ENCODE data around the gene KRT6B.
A peak's percentile ranks its signal among the peaks of the same experiment; 100 is the strongest.
"Not testable (repeated sequence)": the region's sequence is repeated elsewhere in the genome, so short reads cannot be mapped to it uniquely, and the experiment has no call there.

The KRT6B gene

DNA sequence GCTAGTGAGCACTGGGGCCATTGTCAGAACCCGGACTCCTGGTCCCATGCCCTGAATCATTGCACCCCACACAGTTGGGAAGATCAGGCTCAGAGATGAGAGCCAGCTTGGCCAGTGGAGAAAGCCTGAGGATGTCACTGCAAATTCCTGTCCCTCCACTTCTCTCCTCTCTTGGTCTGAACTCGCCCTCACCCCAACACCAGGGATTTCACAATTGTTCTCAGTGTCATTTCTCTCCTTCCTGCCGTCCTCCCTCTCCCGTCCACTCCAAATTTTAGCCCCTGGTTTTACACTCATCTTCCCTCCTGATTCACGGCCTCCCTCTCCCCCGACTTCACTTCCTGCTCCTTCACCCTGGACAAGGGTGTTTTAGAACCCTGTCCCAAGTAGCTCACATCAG is 28.9 kb downstream of the KRT6B start:
- no peaks in the 10 kb centered on the region for H3K36me3 ChIP-seq (ENCODE audit: control insufficient read depth, insufficient read depth, low read length, severe bottlenecking)
- no peak overlapping the region for H3K4me3 ChIP-seq (ENCODE audit: low read length)
- no peaks in the 10 kb centered on the region for H3K9me3 ChIP-seq (ENCODE audit: control insufficient read depth, low read length)
- peaks cover 11% of the 10 kb centered on the region for H3K4me1 ChIP-seq (ENCODE audit: control insufficient read depth, insufficient read depth, low read length)
- no peak overlapping the region for H3K9ac ChIP-seq (ENCODE audit: low read length)
- H3K27me3 ChIP-seq (replicated peaks; ENCODE audit: control insufficient read depth, insufficient read depth, low read length) = peaks cover 22% of the 10 kb centered on the region
- DNase-seq (ENCODE audit: low read depth) = no peak

DNA sequence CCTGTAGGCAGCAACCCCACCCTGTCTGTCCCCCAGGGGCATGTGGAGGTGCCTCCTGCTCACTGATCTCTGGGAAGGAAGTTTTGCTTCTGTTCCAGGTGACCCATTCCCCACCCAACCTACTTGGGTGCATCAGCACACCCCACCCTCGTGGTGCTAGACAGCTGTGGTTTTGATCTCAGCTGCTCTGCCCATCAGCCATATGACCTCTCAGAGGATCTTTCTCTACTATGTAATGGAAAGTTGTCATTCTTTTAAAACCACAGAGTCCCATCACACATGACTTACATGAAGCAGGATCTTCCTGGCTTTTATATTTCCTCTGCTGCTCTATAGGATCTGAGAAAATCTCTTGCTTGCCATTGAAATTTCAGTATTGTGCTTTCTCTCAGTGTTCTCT is 32.3 kb downstream of the KRT6B start:
- H3K4me3 ChIP-seq (ENCODE audit: low read length) = no peak overlapping the region
- DNase-seq (ENCODE audit: low read depth) = no peak
- H3K4me1 ChIP-seq (ENCODE audit: control insufficient read depth, insufficient read depth, low read length) = peaks cover 26% of the 10 kb centered on the region
- H3K9me3 ChIP-seq (ENCODE audit: control insufficient read depth, low read length) = no peaks in the 10 kb centered on the region
- H3K9ac ChIP-seq (ENCODE audit: low read length) = no peak overlapping the region
- H3K27me3 ChIP-seq (replicated peaks; ENCODE audit: control insufficient read depth, insufficient read depth, low read length) = peaks cover 14% of the 10 kb centered on the region
- no peaks in the 10 kb centered on the region for H3K36me3 ChIP-seq (ENCODE audit: control insufficient read depth, insufficient read depth, low read length, severe bottlenecking)

DNA sequence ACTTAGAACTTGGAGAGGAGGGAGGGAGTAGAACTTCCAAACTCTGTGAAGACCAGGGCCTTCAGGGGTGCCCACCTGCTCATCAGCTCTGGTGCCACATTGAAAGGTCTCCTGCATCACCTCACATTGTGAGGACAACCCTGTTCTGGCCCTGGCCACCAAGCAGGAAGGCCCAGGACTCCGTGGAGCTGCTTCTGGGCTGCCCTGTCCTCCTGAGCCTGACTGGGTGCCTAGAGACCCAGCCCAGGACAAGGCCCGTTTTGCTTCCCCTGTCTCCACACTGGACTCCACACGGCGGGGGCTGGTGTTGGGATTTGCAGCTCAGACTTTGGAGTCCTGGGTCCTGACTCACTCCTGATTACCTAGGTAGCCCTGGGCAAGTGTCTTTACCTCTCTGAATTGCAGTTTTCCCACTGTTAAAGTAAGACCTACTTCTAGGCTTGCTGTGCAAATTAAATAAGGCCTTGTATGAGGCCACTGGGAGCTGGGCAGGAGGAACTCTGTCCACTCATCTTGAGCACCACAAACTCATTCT is 33.3 kb downstream of the KRT6B start:
- Histone ChIP-seq H3K36me3 (ENCODE audit: control insufficient read depth, insufficient read depth, low read length, severe bottlenecking) (no peaks in the 10 kb centered on the region), H3K4me3 (ENCODE audit: low read length) (no peak overlapping the region), H3K27me3 (replicated peaks; ENCODE audit: control insufficient read depth, insufficient read depth, low read length) (peaks cover 18% of the 10 kb centered on the region), H3K4me1 (ENCODE audit: control insufficient read depth, insufficient read depth, low read length) (peaks cover 25% of the 10 kb centered on the region), H3K9me3 (ENCODE audit: control insufficient read depth, low read length) (no peaks in the 10 kb centered on the region), H3K9ac (ENCODE audit: low read length) (no peak overlapping the region)
- DNase-seq (ENCODE audit: low read depth) = no peak

DNA sequence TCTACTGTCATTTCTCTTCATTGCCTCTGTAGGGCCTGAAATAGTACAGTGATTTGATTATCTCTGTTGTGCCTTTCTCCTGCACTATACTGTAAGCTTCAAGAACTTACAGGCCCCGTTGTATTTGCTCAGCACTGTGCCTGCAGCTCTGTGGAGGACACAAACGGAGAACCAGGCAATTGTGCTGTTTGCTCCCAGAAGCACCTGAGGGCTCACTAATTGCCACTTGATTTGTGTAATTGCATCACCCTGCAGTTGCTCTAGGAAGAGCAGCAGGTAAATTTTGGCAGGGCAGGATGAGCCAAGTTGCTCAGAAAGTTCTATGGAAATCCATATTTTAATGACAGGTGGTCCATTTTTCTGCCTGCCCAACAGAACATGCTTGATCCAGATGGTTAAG is 34.2 kb downstream of the KRT6B start:
- peaks cover 16% of the 10 kb centered on the region for H3K4me1 ChIP-seq (ENCODE audit: control insufficient read depth, insufficient read depth, low read length)
- H3K9ac ChIP-seq (ENCODE audit: low read length) = no peak overlapping the region
- no peak overlapping the region for H3K4me3 ChIP-seq (ENCODE audit: low read length)
- H3K27me3 ChIP-seq (replicated peaks; ENCODE audit: control insufficient read depth, insufficient read depth, low read length) = peaks cover 27% of the 10 kb centered on the region
- no peak for DNase-seq (ENCODE audit: low read depth)
- no peaks in the 10 kb centered on the region for H3K9me3 ChIP-seq (ENCODE audit: control insufficient read depth, low read length)
- H3K36me3 ChIP-seq (ENCODE audit: control insufficient read depth, insufficient read depth, low read length, severe bottlenecking) = no peaks in the 10 kb centered on the region

DNA sequence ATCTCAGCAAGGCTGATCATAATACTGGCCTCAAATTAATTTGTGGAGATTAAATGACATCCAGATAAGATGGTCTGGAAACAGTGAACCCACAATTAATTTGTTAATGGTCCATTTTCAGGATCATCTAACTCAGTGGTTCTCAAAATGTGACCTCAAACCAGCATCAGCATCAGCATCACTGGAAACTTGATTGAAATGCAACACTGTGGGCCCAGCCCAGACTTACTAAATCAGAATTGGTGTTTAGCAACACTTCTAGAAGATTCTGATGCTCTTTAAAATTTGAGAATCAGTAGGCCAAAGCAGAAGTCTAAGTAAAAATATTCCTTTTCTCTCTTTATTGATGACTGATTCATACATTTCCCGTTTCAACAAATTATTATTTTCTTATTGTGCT is 35.2 kb downstream of the KRT6B start:
- H3K4me1 ChIP-seq (ENCODE audit: control insufficient read depth, insufficient read depth, low read length) = peaks cover 15% of the 10 kb centered on the region

DNA sequence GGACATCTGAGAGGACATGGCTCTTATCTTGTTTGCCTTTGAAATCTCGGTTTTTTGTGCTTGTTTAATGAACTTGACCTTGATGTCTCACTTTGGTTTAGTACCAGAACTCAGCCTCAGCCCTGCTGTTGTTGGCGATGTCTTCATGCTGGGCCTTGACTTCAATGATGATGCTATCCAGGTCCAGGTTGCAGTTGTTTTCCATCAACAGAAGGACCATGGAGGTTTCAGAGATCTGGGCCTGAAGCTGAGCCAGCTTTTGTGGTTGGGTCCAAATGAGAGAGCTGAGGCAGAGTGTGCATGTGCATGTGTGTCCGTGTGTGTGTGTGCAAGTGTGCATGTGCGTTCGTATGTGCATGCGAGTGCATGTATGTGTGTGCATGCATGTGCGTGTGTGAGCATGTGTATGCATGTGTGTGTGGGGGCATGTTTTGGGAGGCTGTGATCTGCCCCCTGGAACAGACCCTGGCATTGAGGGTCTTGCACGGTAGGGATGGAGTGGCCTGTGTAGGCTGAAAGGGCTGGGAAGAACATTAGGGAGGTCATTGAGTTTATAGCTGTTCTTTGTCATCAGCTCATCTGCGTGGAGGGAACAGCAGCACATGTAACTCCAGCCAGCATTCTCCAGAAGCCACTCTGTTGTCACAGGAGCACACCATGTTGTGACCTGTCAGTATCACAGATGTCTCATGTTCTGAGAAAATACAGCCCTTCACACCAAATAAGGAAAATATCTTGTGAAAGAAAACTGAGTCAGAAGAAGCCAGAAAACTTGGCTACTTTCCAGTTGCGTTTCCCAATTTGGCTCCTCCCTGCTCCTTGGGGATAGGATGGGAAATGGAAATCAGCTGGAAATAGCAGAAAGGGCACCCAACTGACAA is 35.8 kb downstream of the KRT6B start:
- peak; percentile 80 for DNase-seq (ENCODE audit: low read depth)
- H3K9ac ChIP-seq (ENCODE audit: low read length) = no peak overlapping the region
- no peaks in the 10 kb centered on the region for H3K9me3 ChIP-seq (ENCODE audit: control insufficient read depth, low read length)
- H3K27me3 ChIP-seq (replicated peaks; ENCODE audit: control insufficient read depth, insufficient read depth, low read length) = peaks cover 20% of the 10 kb centered on the region
- H3K4me1 ChIP-seq (ENCODE audit: control insufficient read depth, insufficient read depth, low read length) = peaks cover 15% of the 10 kb centered on the region
- no peaks in the 10 kb centered on the region for H3K36me3 ChIP-seq (ENCODE audit: control insufficient read depth, insufficient read depth, low read length, severe bottlenecking)
- no peak overlapping the region for H3K4me3 ChIP-seq (ENCODE audit: low read length)

More for the DNA sequence above, 35.2 kb downstream of the KRT6B start:
- DNase-seq (ENCODE audit: low read depth) = no peak
- H3K36me3 ChIP-seq (ENCODE audit: control insufficient read depth, insufficient read depth, low read length, severe bottlenecking) = no peaks in the 10 kb centered on the region
- H3K9ac ChIP-seq (ENCODE audit: low read length) = peak overlapping the region; percentile 4
- no peaks in the 10 kb centered on the region for H3K9me3 ChIP-seq (ENCODE audit: control insufficient read depth, low read length)
- peaks cover 23% of the 10 kb centered on the region for H3K27me3 ChIP-seq (replicated peaks; ENCODE audit: control insufficient read depth, insufficient read depth, low read length)
- no peak overlapping the region for H3K4me3 ChIP-seq (ENCODE audit: low read length)

DNA sequence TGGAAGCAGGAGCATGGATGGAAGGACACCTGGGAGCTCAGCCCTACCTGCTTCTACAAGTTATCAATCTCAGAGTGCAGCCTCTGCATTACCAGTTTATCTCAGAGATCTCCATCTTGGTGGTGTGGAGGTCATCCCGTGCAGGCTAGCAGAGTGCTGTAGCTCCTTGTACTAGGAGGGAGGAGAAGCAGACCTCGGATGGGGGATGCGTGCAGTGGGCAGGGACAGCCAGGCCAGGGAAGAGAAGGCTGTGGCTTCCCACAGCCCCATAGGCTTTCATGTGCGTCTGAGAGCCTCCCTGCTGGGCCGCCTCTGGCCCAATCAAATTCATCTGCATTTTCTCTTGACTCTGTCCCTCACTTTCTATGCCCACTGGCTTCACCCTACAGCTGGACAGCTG is 37.0 kb downstream of the KRT6B start:
- Histone ChIP-seq H3K9ac (ENCODE audit: low read length) (no peak overlapping the region), H3K9me3 (ENCODE audit: control insufficient read depth, low read length) (no peaks in the 10 kb centered on the region), H3K4me1 (ENCODE audit: control insufficient read depth, insufficient read depth, low read length) (peaks cover 15% of the 10 kb centered on the region), H3K36me3 (ENCODE audit: control insufficient read depth, insufficient read depth, low read length, severe bottlenecking) (no peaks in the 10 kb centered on the region), H3K27me3 (replicated peaks; ENCODE audit: control insufficient read depth, insufficient read depth, low read length) (peaks cover 19% of the 10 kb centered on the region), H3K4me3 (ENCODE audit: low read length) (no peak overlapping the region)
- DNase-seq (ENCODE audit: low read depth) = no peak

DNA sequence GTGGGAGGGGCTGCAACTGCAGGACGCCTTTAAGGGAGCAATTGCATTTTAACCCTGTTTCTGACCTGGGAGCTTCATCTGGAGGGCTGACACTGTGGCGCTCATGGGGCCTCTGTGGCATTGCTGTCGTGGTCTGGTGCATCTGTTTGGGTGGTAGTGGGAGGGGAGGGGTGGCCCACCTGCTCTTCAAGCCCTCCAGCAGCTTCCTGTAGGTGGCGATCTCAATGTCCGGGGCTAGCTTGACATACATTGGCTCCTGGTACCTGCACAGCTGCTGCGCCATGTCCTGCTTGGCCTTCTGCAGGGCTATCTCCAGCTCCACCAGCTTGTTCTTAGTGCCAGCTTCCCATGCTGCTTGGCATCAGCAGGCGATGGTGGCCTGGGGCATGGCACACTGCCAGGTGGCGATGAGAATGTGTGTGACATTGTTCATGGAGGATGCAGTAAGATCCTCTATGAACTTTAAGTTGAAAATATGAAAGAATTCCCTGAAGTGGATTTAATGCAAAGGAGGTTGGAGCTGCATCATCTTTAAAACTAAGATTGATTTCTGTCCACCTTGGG is 38.1 kb downstream of the KRT6B start:
- no peaks in the 10 kb centered on the region for H3K36me3 ChIP-seq (ENCODE audit: control insufficient read depth, insufficient read depth, low read length, severe bottlenecking)
- no peaks in the 10 kb centered on the region for H3K9me3 ChIP-seq (ENCODE audit: control insufficient read depth, low read length)
- H3K4me3 ChIP-seq (ENCODE audit: low read length) = no peak overlapping the region
- DNase-seq (ENCODE audit: low read depth) = no peak
- peaks cover 15% of the 10 kb centered on the region for H3K4me1 ChIP-seq (ENCODE audit: control insufficient read depth, insufficient read depth, low read length)
- H3K27me3 ChIP-seq (replicated peaks; ENCODE audit: control insufficient read depth, insufficient read depth, low read length) = peaks cover 16% of the 10 kb centered on the region
- H3K9ac ChIP-seq (ENCODE audit: low read length) = no peak overlapping the region

DNA sequence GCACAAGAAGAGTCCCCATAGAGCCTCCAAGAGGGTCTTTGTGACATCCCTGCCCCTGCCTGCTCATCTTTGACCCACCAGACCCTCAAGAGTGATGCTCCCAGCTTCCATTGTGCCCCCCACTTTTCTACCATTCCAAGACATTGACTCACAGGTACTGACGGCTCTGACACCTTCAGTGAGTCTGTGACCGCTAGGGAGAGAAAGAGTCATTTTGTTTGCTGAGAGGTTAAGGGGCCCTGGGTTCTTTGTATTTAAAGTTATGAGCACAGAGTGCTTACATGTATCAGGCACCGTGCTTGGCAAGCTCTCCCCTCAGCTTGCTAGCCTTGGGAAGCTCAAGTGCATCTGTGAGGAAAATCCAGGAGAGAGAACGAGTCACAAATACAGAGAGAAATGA is 38.7 kb downstream of the KRT6B start:
- Histone ChIP-seq H3K27me3 (replicated peaks; ENCODE audit: control insufficient read depth, insufficient read depth, low read length) (peaks cover 21% of the 10 kb centered on the region), H3K4me3 (ENCODE audit: low read length) (no peak overlapping the region), H3K4me1 (ENCODE audit: control insufficient read depth, insufficient read depth, low read length) (peaks cover 15% of the 10 kb centered on the region), H3K9me3 (ENCODE audit: control insufficient read depth, low read length) (no peaks in the 10 kb centered on the region), H3K9ac (ENCODE audit: low read length) (no peak overlapping the region), H3K36me3 (ENCODE audit: control insufficient read depth, insufficient read depth, low read length, severe bottlenecking) (no peaks in the 10 kb centered on the region)
- no peak for DNase-seq (ENCODE audit: low read depth)

DNA sequence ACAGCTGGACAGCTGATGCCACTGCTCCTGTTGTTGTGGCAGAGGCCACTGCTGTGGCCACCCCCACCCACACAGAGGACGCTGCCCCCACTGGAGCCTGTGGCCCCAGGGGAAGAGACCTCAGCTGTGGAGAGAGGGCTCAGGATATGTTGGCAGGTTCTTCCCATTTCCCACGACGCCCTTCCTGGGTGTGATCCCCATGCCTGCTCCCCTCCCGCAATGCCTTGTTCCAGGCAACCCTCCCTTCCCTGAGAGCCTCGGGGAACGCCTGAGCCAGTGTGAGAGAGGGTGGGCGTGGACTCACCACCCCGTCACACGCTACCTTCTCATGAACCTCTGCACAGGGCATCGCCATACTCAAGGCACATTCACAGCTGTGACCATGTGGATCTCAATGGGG is 40.1 kb downstream of the KRT6B start:
- H3K36me3 ChIP-seq (ENCODE audit: control insufficient read depth, insufficient read depth, low read length, severe bottlenecking) = no peaks in the 10 kb centered on the region
- no peak for DNase-seq (ENCODE audit: low read depth)
- no peak overlapping the region for H3K4me3 ChIP-seq (ENCODE audit: low read length)
- H3K9ac ChIP-seq (ENCODE audit: low read length) = no peak overlapping the region
- peaks cover 31% of the 10 kb centered on the region for H3K27me3 ChIP-seq (replicated peaks; ENCODE audit: control insufficient read depth, insufficient read depth, low read length)
- H3K9me3 ChIP-seq (ENCODE audit: control insufficient read depth, low read length) = no peaks in the 10 kb centered on the region
- peaks cover 9% of the 10 kb centered on the region for H3K4me1 ChIP-seq (ENCODE audit: control insufficient read depth, insufficient read depth, low read length)

DNA sequence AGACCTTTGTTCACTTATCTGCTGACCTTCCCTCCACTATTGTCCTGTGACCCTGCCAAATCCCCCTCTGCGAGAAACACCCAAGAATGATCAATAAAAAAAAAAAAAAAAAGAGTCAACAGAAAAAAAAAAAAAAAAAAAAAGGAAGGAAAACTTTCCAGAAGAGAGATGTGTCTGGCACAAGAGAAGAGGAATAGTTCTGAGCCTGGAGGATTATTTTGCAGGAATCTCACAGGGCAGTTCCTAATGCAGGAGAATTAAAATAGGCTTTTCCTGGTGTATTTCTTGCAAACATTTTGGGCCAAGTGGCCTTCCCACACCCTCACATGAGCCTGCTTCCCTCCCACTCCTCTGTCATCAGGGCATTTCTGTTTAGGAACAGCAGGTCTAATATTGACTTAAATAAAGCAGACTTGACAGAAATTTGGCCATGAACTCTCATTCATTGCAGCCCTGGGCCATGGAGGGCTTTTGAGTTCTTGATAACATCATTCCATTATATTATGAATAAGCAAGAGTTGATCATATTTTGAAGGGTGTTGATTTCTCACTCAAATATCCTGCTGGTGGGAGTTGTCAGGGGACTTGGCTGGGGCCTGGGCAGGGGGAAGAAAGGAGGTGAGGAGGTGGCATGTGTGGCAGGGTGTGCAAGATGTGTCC is 41.2 kb downstream of the KRT6B start:
- DNase-seq (ENCODE audit: low read depth); H3K36me3 ChIP-seq (ENCODE audit: control insufficient read depth, insufficient read depth, low read length, severe bottlenecking); H3K4me1 ChIP-seq (ENCODE audit: control insufficient read depth, insufficient read depth, low read length); H3K4me3 ChIP-seq (ENCODE audit: low read length); H3K9me3 ChIP-seq (ENCODE audit: control insufficient read depth, low read length); H3K9ac ChIP-seq (ENCODE audit: low read length): not testable (repeated sequence)
- H3K27me3 ChIP-seq (replicated peaks; ENCODE audit: control insufficient read depth, insufficient read depth, low read length) = peaks cover 31% of the 10 kb centered on the region
